Fibroblast of skin of scalp (primary cell): ENCODE results near the gene PNPO.
"Not testable (repeated sequence)": the region's sequence is repeated elsewhere in the genome, so short reads cannot be mapped to it uniquely, and the experiment has no call there.

Source experiments
- DNase-seq: peaks from one replicate; pipeline ENCODE4 v3.0.0-alpha.2; 2013

The PNPO gene

DNA sequence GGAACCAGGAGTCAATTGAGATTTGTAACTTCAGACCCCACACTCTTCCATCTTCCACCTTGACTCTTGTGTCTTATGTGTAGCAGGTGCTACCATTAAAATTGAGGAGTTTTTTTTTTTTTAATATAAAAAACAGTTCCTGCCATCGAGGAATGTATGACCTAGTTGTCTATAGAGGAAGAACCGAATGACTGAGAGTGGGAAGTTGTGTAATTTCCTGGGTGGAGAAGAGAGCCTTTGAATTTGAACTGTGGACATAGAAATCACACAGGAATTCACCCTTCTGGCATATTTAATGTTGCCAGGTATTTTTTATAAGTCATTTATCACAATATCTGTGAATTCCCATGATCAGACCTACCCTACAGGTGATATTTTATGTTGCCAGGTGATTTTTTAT is 23.4 kb upstream of the PNPO start:
- no peak for DNase-seq

GRCh38 chr17:47918991-47919390 is 22.4 kb upstream of the PNPO start:
- no peak for DNase-seq

DNA sequence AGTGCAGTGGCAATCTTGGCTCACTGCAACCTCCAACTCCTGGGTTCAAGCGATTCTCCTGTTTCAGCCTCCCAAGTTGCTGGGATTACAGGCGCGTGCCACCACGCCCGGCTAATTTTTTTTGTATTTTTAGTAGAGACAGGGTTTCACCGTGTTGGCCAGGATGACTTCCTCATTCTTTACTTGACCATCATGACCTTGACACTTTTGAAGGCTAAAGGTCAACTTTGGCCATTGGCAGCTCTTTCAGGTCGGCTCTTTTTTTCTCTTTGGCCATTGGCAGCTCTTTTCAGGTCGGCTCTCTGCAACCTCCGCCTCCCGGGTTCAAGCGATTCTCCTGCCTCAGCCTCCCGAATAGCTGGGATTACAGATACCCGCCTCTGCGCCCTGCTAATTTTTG is 21.5 kb upstream of the PNPO start:
- DNase-seq = not testable (repeated sequence)

GRCh38 chr17:47924785-47925677 is 16.3 kb upstream of the PNPO start:
- DNase-seq = no peak

GRCh38 chr17:47925678-47925988 is 15.7 kb upstream of the PNPO start:
- no peak for DNase-seq

GRCh38 chr17:47927821-47928400 is 13.5 kb upstream of the PNPO start:
- DNase-seq = no peak

DNA sequence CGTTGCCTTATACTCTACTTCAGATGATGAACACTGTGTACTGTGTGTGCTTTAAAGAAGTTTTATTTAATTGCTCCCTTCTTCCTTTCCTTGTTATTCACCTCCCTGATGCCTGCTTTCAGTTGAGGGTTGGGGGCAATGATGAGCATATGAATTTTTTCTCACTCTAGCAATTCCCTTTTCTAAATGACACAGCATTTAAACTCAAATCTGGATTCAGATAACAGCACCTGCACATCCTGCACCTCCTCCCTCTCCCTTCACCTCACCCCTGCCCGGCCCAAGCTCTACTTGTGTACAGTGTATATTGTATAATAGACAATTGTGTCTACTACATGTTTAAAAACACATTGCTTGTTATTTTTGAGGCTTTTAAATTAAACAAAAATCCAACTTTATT is 13.0 kb upstream of the PNPO start:
- no peak for DNase-seq

DNA sequence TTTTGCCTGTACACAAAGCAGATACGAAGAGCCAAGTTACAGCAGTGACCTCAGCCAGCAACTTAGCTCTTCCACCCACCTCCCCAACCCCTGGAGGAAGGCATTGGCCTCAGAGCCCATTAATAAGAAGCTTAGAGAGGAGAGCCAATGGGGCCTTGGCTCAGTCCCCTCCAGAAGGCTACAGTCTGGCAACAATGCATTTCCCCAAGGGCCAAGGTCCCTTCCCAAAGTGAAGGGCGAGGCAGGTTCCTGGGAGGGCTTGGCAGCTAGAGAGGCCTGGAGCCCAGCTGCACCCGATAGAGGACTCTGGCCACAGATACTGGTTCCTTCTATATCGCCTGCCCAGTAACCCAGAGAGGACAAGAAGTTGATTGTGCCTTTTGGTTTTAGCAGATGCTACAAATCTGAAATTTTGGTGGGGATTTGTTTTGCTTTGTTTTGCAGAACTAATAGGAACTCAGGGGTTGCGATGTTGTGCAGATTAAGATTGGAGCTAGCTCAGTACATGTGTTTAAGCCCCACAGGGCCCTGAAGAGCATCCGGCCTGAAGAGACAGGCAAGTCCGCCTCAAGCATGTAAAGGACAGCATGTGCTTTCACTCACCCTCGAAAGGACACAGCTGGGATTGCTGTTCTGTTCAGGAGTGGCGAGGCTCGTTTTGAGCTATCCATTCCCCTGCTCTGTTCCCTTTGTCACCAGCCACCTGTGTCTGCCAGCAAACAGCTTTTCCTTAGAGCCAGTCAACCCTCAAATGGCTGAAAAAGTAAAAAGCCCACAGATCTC is 12.0 kb upstream of the PNPO start:
- no peak for DNase-seq

GRCh38 chr17:47931848-47932247 is 9.5 kb upstream of the PNPO start:
- DNase-seq = no peak

- peak; percentile 22 for DNase-seq
These were observed 6.5 kb upstream of the PNPO start for GRCh38 chr17:47934856-47935255.

DNA sequence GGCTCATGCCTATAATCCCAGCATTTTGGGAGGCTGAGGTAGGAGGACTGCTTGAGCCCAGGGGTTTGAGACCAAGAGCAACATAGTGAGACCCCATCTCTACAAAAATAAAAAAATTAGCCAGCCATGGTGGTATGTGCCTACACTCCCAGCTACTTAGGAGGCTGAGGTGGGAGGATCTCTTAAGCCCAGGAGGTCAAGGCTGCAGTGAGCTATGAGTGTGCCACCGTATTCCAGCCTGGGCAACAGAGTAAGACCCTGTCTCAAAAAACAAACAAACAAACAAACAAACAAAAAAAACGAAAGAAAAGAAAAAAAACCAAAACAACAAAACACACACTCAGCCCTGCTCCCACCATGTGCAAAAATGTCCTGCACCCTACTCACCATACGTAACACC is 5.9 kb upstream of the PNPO start:
- DNase-seq = not testable (repeated sequence)

- DNase-seq = peak; percentile 74
These were observed 5.4 kb upstream of the PNPO start for GRCh38 chr17:47935961-47936360.

DNA sequence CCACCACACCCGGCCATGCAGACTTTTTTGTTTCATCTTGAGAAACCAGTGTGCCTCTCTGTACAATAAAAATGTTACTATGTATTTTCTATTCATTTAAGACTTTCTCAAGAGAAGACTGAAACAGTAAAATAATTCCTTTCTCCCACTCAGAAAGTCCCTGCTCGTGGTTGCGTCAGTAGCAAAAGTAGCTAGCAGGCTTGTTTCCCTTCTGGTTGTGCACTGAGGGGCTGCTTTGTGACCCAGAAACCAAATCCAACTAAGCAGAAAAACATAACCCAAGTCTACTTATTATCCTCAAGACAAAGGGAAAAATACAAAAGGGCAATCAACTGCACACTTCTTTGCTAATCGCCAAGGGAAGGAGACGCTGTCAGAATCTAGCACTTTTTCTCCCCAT is 3.4 kb upstream of the PNPO start:
- DNase-seq = no peak

- no peak for DNase-seq
These were observed 732 bp downstream of the PNPO start for GRCh38 chr17:47942096-47942510.

- no peak for DNase-seq
These were observed 1.2 kb downstream of the PNPO start for GRCh38 chr17:47942568-47942967.

DNA sequence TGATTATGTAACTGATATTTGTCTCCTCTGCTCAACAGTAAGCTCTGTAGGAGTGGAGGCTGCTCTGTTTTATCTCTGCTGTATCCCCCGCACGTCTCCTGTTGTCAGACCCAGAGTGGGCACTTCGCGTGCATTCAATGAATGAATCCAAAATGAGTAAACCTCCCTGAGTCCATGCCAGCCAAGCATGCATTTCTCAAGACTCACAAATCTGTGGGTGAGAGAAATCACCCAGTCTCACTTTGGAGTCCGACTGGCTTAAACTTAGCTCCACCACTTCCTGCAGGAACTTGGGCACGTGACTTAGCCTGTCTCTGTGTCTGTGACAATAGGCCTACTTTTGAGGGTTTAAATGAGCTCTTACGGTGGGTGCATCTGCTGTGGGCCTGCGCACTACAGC is 3.7 kb downstream of the PNPO start:
- no peak for DNase-seq

GRCh38 chr17:47945529-47946508 is 4.4 kb downstream of the PNPO start:
- DNase-seq = no peak

DNA sequence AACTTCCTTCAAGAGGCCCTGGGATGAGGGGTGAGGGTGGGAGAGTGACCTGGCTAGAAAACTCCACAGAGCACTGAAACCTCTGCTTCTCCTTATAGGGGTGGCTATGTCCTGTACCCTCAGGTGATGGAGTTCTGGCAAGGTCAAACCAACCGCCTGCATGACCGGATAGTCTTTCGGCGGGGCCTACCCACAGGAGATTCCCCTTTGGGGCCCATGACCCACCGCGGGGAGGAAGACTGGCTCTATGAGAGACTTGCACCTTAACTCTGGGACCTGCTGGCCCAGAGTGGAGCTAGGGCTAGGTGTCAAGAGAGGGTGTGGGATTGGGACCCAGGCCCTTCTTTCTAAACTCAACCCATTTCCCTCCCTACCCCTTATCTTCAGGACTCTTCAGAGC is 5.1 kb downstream of the PNPO start:
- DNase-seq = no peak

GRCh38 chr17:47946929-47947397 is 5.6 kb downstream of the PNPO start:
- peak; percentile 72 for DNase-seq

DNA sequence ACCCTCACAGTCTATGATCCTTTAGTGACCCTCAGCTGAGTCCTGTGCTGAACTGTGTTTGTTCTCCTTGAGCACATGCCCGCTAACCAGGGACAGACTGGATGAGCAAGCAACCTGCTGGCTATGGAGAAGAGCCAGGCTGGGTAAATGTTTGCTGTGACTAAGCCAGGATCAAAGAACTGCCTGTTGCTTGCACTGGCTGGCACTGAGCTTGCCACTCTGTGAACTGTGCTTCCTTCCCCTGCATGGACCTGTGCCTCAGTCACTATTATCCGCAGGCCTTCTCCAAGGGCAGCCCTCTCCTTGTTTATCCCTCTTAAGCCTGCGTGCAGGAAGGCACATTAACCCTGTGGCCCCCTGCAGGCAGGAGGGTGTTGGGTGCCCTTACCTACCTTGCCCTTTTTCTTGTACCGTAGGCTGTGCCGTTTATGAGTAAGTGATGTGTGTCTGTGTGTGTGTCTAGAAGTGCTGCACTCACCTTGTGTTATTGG is 7.4 kb downstream of the PNPO start:
- DNase-seq = no peak

- DNase-seq = peak; percentile 82
These were observed 7.9 kb downstream of the PNPO start for GRCh38 chr17:47949197-47949759.

GRCh38 chr17:47949946-47950345 is 8.6 kb downstream of the PNPO start:
- DNase-seq = no peak
